Measurements from ENCODE around the gene AEN. TPM values are rescaled to one million over a fixed set of nuclear protein-coding genes. Genes with fewer than 3 reads are reported as not detected.

AEN gene
- 74.2 and 76.4 TPM in 2 replicates for total RNA-seq

GRCh38 chr15:88620995-88621772 is at the start of gene AEN:
Gene AEN (plus strand): TSS chr15:88621340. CDS start chr15:88626210, 4,870 bp downstream.
- intact Hi-C loops (cut with micrococcal nuclease): loop anchor here (1.0 to 5.0 kb wide), 6 partner anchors 16 to 1381 kb away; partner anchors contain the start of genes MRPL46, MRPS11 and ZNF710
- Mint-ChIP-seq H3K36me3 (ENCODE audit: low read depth) (peaks cover 33% of the 10 kb centered on the region), H3K4me1 (ENCODE audit: low read depth) (peaks cover 44% of the 10 kb centered on the region), H3K9me3 (no peaks in the 10 kb centered on the region), H3K27me3 (ENCODE audit: insufficient read depth) (no peaks in the 10 kb centered on the region), H3K27ac (peak within 1 kb of the TSS; percentile 94), H3K4me3 (peak within 1 kb of the TSS; percentile 97)
- peak; percentile 96 for DNase-seq (ENCODE audit: low spot score)

GRCh38 chr15:88571852-88572259 is 49.3 kb upstream of the AEN start:
- Mint-ChIP-seq H3K36me3 (ENCODE audit: low read depth) (no peaks in the 10 kb centered on the region), H3K4me1 (ENCODE audit: low read depth) (no peaks in the 10 kb centered on the region), H3K4me3 (no peak overlapping the region), H3K27me3 (ENCODE audit: insufficient read depth) (peaks cover 5% of the 10 kb centered on the region), H3K27ac (no peak overlapping the region), H3K9me3 (no peaks in the 10 kb centered on the region)
- intact Hi-C loops (cut with micrococcal nuclease): no loop called here
- DNase-seq (ENCODE audit: low spot score): no peak

- intact Hi-C loops (cut with micrococcal nuclease): no loop called here
- H3K27ac Mint-ChIP-seq: no peak overlapping the region
- no peak overlapping the region for H3K4me3 Mint-ChIP-seq
- DNase-seq (ENCODE audit: low spot score): no peak
- no peaks in the 10 kb centered on the region for H3K36me3 Mint-ChIP-seq (ENCODE audit: low read depth)
- H3K9me3 Mint-ChIP-seq: no peaks in the 10 kb centered on the region
- peaks cover 6% of the 10 kb centered on the region for H3K27me3 Mint-ChIP-seq (ENCODE audit: insufficient read depth)
- no peaks in the 10 kb centered on the region for H3K4me1 Mint-ChIP-seq (ENCODE audit: low read depth)
Observed at GRCh38 chr15:88574077-88574476, 47.1 kb upstream of the AEN start.

GRCh38 chr15:88574655-88575054 is 46.5 kb upstream of the AEN start:
- no peak for DNase-seq (ENCODE audit: low spot score)
- Mint-ChIP-seq H3K4me1 (ENCODE audit: low read depth) (no peaks in the 10 kb centered on the region), H3K27ac (no peak overlapping the region), H3K36me3 (ENCODE audit: low read depth) (no peaks in the 10 kb centered on the region), H3K9me3 (no peaks in the 10 kb centered on the region), H3K27me3 (ENCODE audit: insufficient read depth) (peaks cover 9% of the 10 kb centered on the region), H3K4me3 (no peak overlapping the region)
- intact Hi-C loops (cut with micrococcal nuclease): no loop called here

GRCh38 chr15:88579322-88579721 is 41.8 kb upstream of the AEN start:
- no peak overlapping the region for H3K27ac Mint-ChIP-seq
- H3K4me3 Mint-ChIP-seq: no peak overlapping the region
- no peaks in the 10 kb centered on the region for H3K36me3 Mint-ChIP-seq (ENCODE audit: low read depth)
- H3K9me3 Mint-ChIP-seq: no peaks in the 10 kb centered on the region
- intact Hi-C loops (cut with micrococcal nuclease): no loop called here
- DNase-seq (ENCODE audit: low spot score): no peak
- H3K27me3 Mint-ChIP-seq (ENCODE audit: insufficient read depth): peaks cover 5% of the 10 kb centered on the region
- no peaks in the 10 kb centered on the region for H3K4me1 Mint-ChIP-seq (ENCODE audit: low read depth)

GRCh38 chr15:88580532-88580931 is 40.6 kb upstream of the AEN start:
- no peak for DNase-seq (ENCODE audit: low spot score)
- intact Hi-C loops (cut with micrococcal nuclease): no loop called here
- Mint-ChIP-seq H3K4me1 (ENCODE audit: low read depth) (no peaks in the 10 kb centered on the region), H3K27ac (no peak overlapping the region), H3K9me3 (no peaks in the 10 kb centered on the region), H3K4me3 (no peak overlapping the region), H3K36me3 (ENCODE audit: low read depth) (no peaks in the 10 kb centered on the region), H3K27me3 (ENCODE audit: insufficient read depth) (peaks cover 5% of the 10 kb centered on the region)

- Mint-ChIP-seq H3K4me3 (no peak overlapping the region), H3K36me3 (ENCODE audit: low read depth) (no peaks in the 10 kb centered on the region), H3K27ac (no peak overlapping the region), H3K27me3 (ENCODE audit: insufficient read depth) (no peaks in the 10 kb centered on the region), H3K9me3 (no peaks in the 10 kb centered on the region), H3K4me1 (ENCODE audit: low read depth) (no peaks in the 10 kb centered on the region)
- no peak for DNase-seq (ENCODE audit: low spot score)
- intact Hi-C loops (cut with micrococcal nuclease): no loop called here
Observed at GRCh38 chr15:88586401-88587162, 34.6 kb upstream of the AEN start.

- no peaks in the 10 kb centered on the region for H3K9me3 Mint-ChIP-seq
- no peaks in the 10 kb centered on the region for H3K4me1 Mint-ChIP-seq (ENCODE audit: low read depth)
- no peak overlapping the region for H3K4me3 Mint-ChIP-seq
- peaks cover 7% of the 10 kb centered on the region for H3K27me3 Mint-ChIP-seq (ENCODE audit: insufficient read depth)
- H3K27ac Mint-ChIP-seq: no peak overlapping the region
- intact Hi-C loops (cut with micrococcal nuclease): no loop called here
- DNase-seq (ENCODE audit: low spot score): no peak
- no peaks in the 10 kb centered on the region for H3K36me3 Mint-ChIP-seq (ENCODE audit: low read depth)
Observed at GRCh38 chr15:88590759-88591158, 30.4 kb upstream of the AEN start.

- no peak for DNase-seq (ENCODE audit: low spot score)
- H3K4me3 Mint-ChIP-seq: no peak overlapping the region
- peaks cover 9% of the 10 kb centered on the region for H3K27me3 Mint-ChIP-seq (ENCODE audit: insufficient read depth)
- no peaks in the 10 kb centered on the region for H3K4me1 Mint-ChIP-seq (ENCODE audit: low read depth)
- H3K27ac Mint-ChIP-seq: no peak overlapping the region
- intact Hi-C loops (cut with micrococcal nuclease): no loop called here
- no peaks in the 10 kb centered on the region for H3K36me3 Mint-ChIP-seq (ENCODE audit: low read depth)
- no peaks in the 10 kb centered on the region for H3K9me3 Mint-ChIP-seq
Observed at GRCh38 chr15:88591384-88591783, 29.8 kb upstream of the AEN start.

GRCh38 chr15:88603885-88604284 is 17.3 kb upstream of the AEN start:
- Mint-ChIP-seq H3K4me3 (no peak overlapping the region), H3K27me3 (ENCODE audit: insufficient read depth) (peaks cover 63% of the 10 kb centered on the region), H3K27ac (no peak overlapping the region), H3K9me3 (no peaks in the 10 kb centered on the region), H3K36me3 (ENCODE audit: low read depth) (no peaks in the 10 kb centered on the region), H3K4me1 (ENCODE audit: low read depth) (peaks cover 5% of the 10 kb centered on the region)
- DNase-seq (ENCODE audit: low spot score): no peak
- intact Hi-C loops (cut with micrococcal nuclease): loop anchor here (2.0 to 10.0 kb wide), 2 partner anchors 17 to 801 kb away; partner anchors contain the start of gene AEN

GRCh38 chr15:88604381-88605188 is 16.6 kb upstream of the AEN start:
- Mint-ChIP-seq H3K27me3 (ENCODE audit: insufficient read depth) (peaks cover 69% of the 10 kb centered on the region), H3K4me3 (no peak overlapping the region), H3K27ac (no peak overlapping the region), H3K9me3 (no peaks in the 10 kb centered on the region), H3K4me1 (ENCODE audit: low read depth) (peaks cover 5% of the 10 kb centered on the region), H3K36me3 (ENCODE audit: low read depth) (no peaks in the 10 kb centered on the region)
- intact Hi-C loops (cut with micrococcal nuclease): loop anchor here (2.0 to 10.0 kb wide), 3 partner anchors 16 to 800 kb away; partner anchors contain the start of genes AEN and DET1
- no peak for DNase-seq (ENCODE audit: low spot score)

GRCh38 chr15:88605189-88606069 is 15.7 kb upstream of the AEN start:
- Mint-ChIP-seq H3K4me1 (ENCODE audit: low read depth) (peaks cover 5% of the 10 kb centered on the region), H3K4me3 (no peak overlapping the region), H3K36me3 (ENCODE audit: low read depth) (no peaks in the 10 kb centered on the region), H3K27ac (no peak overlapping the region), H3K27me3 (ENCODE audit: insufficient read depth) (peaks cover 67% of the 10 kb centered on the region), H3K9me3 (no peaks in the 10 kb centered on the region)
- intact Hi-C loops (cut with micrococcal nuclease): loop anchor here (2.0 to 10.0 kb wide), 3 partner anchors 15 to 799 kb away; partner anchors contain the start of genes AEN and DET1
- no peak for DNase-seq (ENCODE audit: low spot score)

All from activated T-helper 1 cell treated with anti-CD3 and anti-CD28 coated beads, Interleukin-12 subunit alpha, Interleukin-12 subunit beta, Interleukin-2, Interleukin-4 antibody, amounts not matched to agents 30 ng/mL and 10 ng/mL and 1 ng/mL, durations not matched to agents 14 hours and 24 hours and 36 hours (primary cell).